C1 segment of cervical spinal cord (tissue), 14 donors: Measurements from ENCODE around the gene NR1H4.
"Not testable (repeated sequence)": the region's sequence is repeated elsewhere in the genome, so short reads cannot be mapped to it uniquely, and the experiment has no call there.

Experiments used
- DNase-seq, 14 donors: peaks; one replicate each; lab custom pipeline; 2025; lab: John Stamatoyannopoulos, UW

NR1H4 gene

GRCh38 chr12:100473050-100473715, 483 bp upstream of the NR1H4 start:
- DNase-seq, result no peak

- no peak for DNase-seq
Measured at GRCh38 chr12:100474617-100475016, 951 bp downstream of the NR1H4 start.

GRCh38 chr12:100476013-100476751, 2.5 kb downstream of the NR1H4 start:
- no peak for DNase-seq

GRCh38 chr12:100481021-100481420, 7.4 kb downstream of the NR1H4 start:
- no peak for DNase-seq

GRCh38 chr12:100484183-100484886, 10.7 kb downstream of the NR1H4 start:
- DNase-seq, result no peak

GRCh38 chr12:100484891-100485471, 11.3 kb downstream of the NR1H4 start:
- no peak for DNase-seq

- DNase-seq, result no peak
Measured at GRCh38 chr12:100485983-100486382, 12.3 kb downstream of the NR1H4 start.

- no peak for DNase-seq
Measured at GRCh38 chr12:100489251-100489820, 15.7 kb downstream of the NR1H4 start.

- DNase-seq, result no peak
Measured at GRCh38 chr12:100490056-100490455, 16.4 kb downstream of the NR1H4 start.

- DNase-seq, result no peak
Measured at GRCh38 chr12:100491104-100491503, 17.4 kb downstream of the NR1H4 start.

GRCh38 chr12:100493396-100494012, 19.8 kb downstream of the NR1H4 start:
- no peak for DNase-seq

- no peak for DNase-seq
Measured at GRCh38 chr12:100494026-100494425, 20.4 kb downstream of the NR1H4 start.

GRCh38 chr12:100494538-100494937, 20.9 kb downstream of the NR1H4 start:
- DNase-seq, result no peak

- no peak for DNase-seq
Measured at GRCh38 chr12:100497105-100497795, 23.6 kb downstream of the NR1H4 start.

GRCh38 chr12:100498141-100498540, 24.5 kb downstream of the NR1H4 start:
- no peak for DNase-seq

GRCh38 chr12:100499416-100499815, 25.8 kb downstream of the NR1H4 start:
- no peak for DNase-seq

- not testable (repeated sequence) for DNase-seq
Measured at GRCh38 chr12:100502718-100503117, 29.1 kb downstream of the NR1H4 start.

GRCh38 chr12:100503228-100503628, 29.6 kb downstream of the NR1H4 start:
- no peak for DNase-seq

GRCh38 chr12:100504804-100505203, 31.1 kb downstream of the NR1H4 start:
- DNase-seq, result no peak

GRCh38 chr12:100508751-100509150, 35.1 kb downstream of the NR1H4 start:
- no peak for DNase-seq

- no peak for DNase-seq
Measured at GRCh38 chr12:100512692-100513091, 39.0 kb downstream of the NR1H4 start.
